Muscle layer of duodenum (tissue), 2 donors: ENCODE data around the gene PLEKHG1.
A peak's percentile ranks its signal among the peaks of the same experiment; 100 is the strongest.

Experiments used
- H3K27ac ChIP-seq: one replicate; pipeline ENCODE4 v1.7.0; 2013; ENCODE audit warnings: mild to moderate bottlenecking, low read length
- H3K27me3 ChIP-seq: one replicate; pipeline ENCODE4 v1.7.0; 2013; ENCODE audit warnings: low read depth, mild to moderate bottlenecking, control low read depth, low read length
- H3K36me3 ChIP-seq, 2 donors: one replicate each; pipeline ENCODE4 v1.7.0; 2013; ENCODE audit warnings: low read length in 2 of 2, control low read depth in 1 of 2, mild to moderate bottlenecking in 1 of 2; ENCODE audit not compliant: insufficient read depth in 2 of 2, control insufficient read depth in 1 of 2
- H3K4me1 ChIP-seq, 2 donors: one replicate each; pipeline ENCODE4 v1.7.0; 2013; ENCODE audit warnings: low read length in 2 of 2, mild to moderate bottlenecking in 2 of 2, control low read depth in 1 of 2, moderate library complexity in 1 of 2; ENCODE audit not compliant: insufficient read depth in 2 of 2, control insufficient read depth in 1 of 2
- H3K4me3 ChIP-seq, 2 donors: one replicate each; pipeline ENCODE4 v1.7.0; 2013; ENCODE audit warnings: low read length in 2 of 2, low read depth in 1 of 2, mild to moderate bottlenecking in 1 of 2
- H3K9me3 ChIP-seq, 2 donors: one replicate each; pipeline ENCODE4 v1.7.0; 2013; ENCODE audit warnings: low read length in 2 of 2, control low read depth in 1 of 2, mild to moderate bottlenecking in 1 of 2; ENCODE audit not compliant: control insufficient read depth in 1 of 2
- donor health status: healthy.

Gene PLEKHG1

DNA sequence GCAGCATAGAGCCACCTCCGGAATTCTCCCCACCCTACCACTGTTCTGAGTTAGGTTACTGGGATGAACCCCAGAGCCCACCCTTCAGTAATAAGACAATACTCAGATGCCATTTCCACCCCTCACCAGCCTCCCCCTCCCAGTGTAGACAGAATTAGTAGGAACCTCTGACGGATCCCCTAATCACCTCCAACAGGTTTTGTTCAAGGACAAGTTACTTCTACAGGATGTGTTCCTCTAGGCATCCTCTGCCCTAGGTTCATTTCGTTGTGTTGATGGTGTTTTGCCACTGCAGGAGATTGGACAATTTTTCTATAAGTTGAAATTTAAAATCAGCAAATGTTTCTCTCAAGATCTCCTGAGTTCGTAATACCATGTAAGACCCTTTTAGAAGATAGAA lies 22.8 kb downstream of the PLEKHG1 start:
- Histone ChIP-seq H3K27ac (no peak overlapping the region), H3K4me3 (no peak overlapping the region), H3K9me3 (no peaks in the 10 kb centered on the region), H3K4me1 (peaks cover 8 to 15% of the 10 kb centered on the region in 2 donors), H3K27me3 (no peaks in the 10 kb centered on the region), H3K36me3 (no peaks in the 10 kb centered on the region)

- H3K27ac ChIP-seq = no peak overlapping the region
- peaks cover 14 to 20% of the 10 kb centered on the region in 2 donors for H3K4me1 ChIP-seq
- no peaks in the 10 kb centered on the region for H3K36me3 ChIP-seq
Observed at GRCh38 chr6:150622941-150623874, 23.5 kb downstream of the PLEKHG1 start.

DNA sequence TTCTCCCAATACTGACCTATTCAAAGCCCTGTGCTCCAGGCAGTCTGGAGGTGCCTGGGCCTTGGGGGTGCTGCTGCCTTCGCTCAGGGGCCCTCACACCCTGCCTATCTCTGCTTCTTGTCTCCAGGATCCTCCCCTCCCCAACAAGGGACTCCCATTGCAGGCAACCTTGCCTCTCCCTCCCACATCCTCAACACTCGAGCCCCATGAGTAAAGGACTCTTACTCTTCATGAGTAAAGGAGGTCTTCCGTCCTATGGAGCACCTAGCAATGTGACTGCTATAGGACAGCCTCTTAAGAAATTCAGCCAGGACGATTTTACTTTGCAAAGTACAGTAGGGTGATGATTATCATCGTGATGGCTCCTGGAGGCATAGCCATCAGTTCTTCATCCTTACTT lies 24.5 kb downstream of the PLEKHG1 start:
- Histone ChIP-seq H3K27ac (no peak overlapping the region), H3K4me1 (peaks cover 15 to 20% of the 10 kb centered on the region in 2 donors)

More at GRCh38 chr6:150622941-150623874, 23.5 kb downstream of the PLEKHG1 start:
- Histone ChIP-seq H3K27me3 (no peaks in the 10 kb centered on the region), H3K4me3 (no peak overlapping the region), H3K9me3 (no peaks in the 10 kb centered on the region)

GRCh38 chr6:150625927-150626326 lies 26.2 kb downstream of the PLEKHG1 start:
- no peak overlapping the region for H3K27ac ChIP-seq
- no peaks in the 10 kb centered on the region for H3K9me3 ChIP-seq
- H3K36me3 ChIP-seq = no peaks in the 10 kb centered on the region
- no peak overlapping the region for H3K4me3 ChIP-seq
- H3K27me3 ChIP-seq = no peaks in the 10 kb centered on the region
- H3K4me1 ChIP-seq = peaks cover 9 to 10% of the 10 kb centered on the region in 2 donors

More for the DNA sequence above, 24.5 kb downstream of the PLEKHG1 start:
- Histone ChIP-seq H3K9me3 (no peaks in the 10 kb centered on the region), H3K4me3 (no peak overlapping the region), H3K27me3 (no peaks in the 10 kb centered on the region), H3K36me3 (no peaks in the 10 kb centered on the region)

DNA sequence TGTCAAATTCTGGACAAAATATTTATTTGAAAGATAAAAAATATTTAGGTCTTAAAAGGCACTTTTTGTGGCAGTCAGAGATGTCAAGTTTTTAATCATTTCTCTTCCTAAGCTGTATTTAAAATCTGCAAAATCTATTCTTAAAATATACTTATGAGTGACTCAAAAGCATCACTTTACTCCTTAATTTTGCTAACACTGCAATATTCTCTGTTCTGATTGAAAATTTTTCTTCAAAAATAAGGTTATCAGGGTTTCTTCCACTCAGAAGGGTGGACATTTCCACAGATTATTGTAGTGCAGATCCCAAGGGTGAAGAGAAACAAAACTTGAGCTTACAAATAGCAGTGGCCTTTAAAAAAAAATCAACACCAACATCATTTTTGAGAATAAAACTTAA lies 27.5 kb downstream of the PLEKHG1 start:
- peaks cover 11 to 19% of the 10 kb centered on the region in 2 donors for H3K4me1 ChIP-seq
- H3K27me3 ChIP-seq = no peaks in the 10 kb centered on the region
- no peaks in the 10 kb centered on the region for H3K36me3 ChIP-seq
- H3K9me3 ChIP-seq = no peaks in the 10 kb centered on the region
- H3K27ac ChIP-seq = no peak overlapping the region
- no peak overlapping the region for H3K4me3 ChIP-seq

DNA sequence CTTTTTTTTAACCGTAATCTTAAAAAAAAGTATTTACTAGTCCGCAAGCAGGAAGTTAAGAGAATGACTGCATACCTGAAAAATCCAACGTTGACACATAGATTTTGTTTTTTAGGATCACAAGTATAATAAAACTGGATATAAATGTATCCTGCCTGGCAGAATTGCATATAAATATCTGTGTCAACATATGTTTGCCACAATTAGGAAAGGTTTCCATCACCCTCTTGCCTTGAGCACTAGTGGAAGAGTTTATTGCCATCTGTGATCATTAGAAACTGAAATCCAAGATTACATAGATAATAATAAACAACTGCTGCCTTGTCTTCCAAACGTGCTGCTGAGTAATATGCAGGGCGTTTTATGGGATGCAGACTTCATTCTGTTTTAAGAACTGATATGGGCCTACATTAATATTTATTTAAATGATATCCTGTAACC lies 27.9 kb downstream of the PLEKHG1 start:
- H3K4me1 ChIP-seq = peaks cover 13 to 23% of the 10 kb centered on the region in 2 donors
- no peak overlapping the region for H3K27ac ChIP-seq

GRCh38 chr6:150628908-150629307 lies 29.2 kb downstream of the PLEKHG1 start:
- no peaks in the 10 kb centered on the region for H3K27me3 ChIP-seq
- no peak overlapping the region for H3K4me3 ChIP-seq
- no peaks in the 10 kb centered on the region for H3K9me3 ChIP-seq
- H3K4me1 ChIP-seq = peaks cover 24 to 29% of the 10 kb centered on the region in 2 donors
- no peaks in the 10 kb centered on the region for H3K36me3 ChIP-seq
- H3K27ac ChIP-seq = no peak overlapping the region

More for the DNA sequence above, 27.9 kb downstream of the PLEKHG1 start:
- Histone ChIP-seq H3K27me3 (no peaks in the 10 kb centered on the region), H3K4me3 (no peak overlapping the region), H3K9me3 (no peaks in the 10 kb centered on the region), H3K36me3 (no peaks in the 10 kb centered on the region)

DNA sequence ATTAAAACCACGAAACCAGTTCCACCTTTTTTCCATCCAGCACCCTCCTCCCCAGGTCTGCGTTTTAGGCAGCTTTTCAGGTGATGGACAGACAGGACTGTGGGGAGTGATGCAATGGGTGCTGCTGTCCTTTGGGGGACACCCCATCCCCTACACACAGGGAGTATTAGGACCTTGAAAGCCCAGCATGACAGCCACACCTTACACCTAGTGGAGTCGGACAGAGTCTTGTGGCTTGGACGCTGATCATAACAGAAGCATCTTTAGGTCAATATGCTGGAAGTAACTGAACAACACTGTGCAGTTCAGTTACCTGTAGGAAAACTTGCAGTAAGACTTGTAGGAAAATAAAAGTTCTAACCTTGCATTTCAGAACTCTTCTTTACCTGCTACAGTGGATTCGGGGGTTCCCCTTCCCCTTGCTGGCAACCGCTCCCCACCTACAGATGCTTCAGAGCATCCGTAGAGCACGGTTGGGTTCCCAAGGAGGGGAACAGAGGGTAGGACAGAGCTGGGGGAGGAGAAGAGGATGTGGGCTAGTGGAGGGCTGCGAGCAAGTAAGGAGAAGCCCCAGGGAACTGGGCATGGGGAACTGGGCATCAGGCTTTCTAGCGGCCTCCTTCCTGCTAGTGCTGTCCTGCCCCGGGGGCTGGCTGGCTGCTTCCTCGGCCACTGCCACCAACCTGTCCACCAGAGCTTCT lies 31.7 kb downstream of the PLEKHG1 start:
- Histone ChIP-seq H3K9me3 (no peaks in the 10 kb centered on the region), H3K4me1 (peaks cover 29 to 31% of the 10 kb centered on the region in 2 donors), H3K27me3 (no peaks in the 10 kb centered on the region), H3K27ac (no peak overlapping the region), H3K36me3 (no peaks in the 10 kb centered on the region), H3K4me3 (no peak overlapping the region)

DNA sequence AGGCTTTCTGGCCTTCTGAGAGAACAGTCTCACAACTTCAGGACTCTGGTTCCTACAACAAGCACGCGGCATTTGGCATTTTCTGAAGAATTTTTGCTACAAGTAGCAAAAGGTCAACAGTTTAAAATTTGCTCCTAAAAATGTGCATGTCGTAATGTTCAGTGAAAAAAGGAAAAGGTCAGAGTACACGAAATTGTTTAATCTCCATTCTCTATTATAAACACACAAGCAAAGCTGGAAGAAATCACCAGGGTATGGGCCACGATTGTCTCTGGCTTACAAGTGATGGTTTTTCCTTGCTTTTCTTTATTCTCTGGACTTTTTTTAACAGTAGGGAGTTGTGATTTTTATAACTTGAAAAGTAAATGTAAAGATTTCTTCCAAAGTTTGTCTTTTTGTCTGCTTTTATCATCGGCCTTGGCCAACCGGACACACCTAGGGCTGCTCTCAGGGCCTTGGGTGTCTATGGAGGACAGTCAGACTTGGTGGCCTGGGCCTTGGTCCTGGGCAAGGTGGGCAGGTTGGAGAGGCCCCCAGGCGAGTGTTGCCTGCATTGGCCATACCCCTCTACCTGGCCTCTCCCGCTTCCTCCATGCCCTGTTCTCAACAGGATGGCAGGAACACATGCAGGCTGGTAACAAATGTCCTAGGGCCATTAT lies 32.4 kb downstream of the PLEKHG1 start:
- no peaks in the 10 kb centered on the region for H3K36me3 ChIP-seq
- peak overlapping the region; percentile 37 for H3K27ac ChIP-seq
- no peak overlapping the region for H3K4me3 ChIP-seq
- H3K27me3 ChIP-seq = no peaks in the 10 kb centered on the region
- H3K9me3 ChIP-seq = no peaks in the 10 kb centered on the region
- H3K4me1 ChIP-seq = peaks cover 29 to 31% of the 10 kb centered on the region in 2 donors

DNA sequence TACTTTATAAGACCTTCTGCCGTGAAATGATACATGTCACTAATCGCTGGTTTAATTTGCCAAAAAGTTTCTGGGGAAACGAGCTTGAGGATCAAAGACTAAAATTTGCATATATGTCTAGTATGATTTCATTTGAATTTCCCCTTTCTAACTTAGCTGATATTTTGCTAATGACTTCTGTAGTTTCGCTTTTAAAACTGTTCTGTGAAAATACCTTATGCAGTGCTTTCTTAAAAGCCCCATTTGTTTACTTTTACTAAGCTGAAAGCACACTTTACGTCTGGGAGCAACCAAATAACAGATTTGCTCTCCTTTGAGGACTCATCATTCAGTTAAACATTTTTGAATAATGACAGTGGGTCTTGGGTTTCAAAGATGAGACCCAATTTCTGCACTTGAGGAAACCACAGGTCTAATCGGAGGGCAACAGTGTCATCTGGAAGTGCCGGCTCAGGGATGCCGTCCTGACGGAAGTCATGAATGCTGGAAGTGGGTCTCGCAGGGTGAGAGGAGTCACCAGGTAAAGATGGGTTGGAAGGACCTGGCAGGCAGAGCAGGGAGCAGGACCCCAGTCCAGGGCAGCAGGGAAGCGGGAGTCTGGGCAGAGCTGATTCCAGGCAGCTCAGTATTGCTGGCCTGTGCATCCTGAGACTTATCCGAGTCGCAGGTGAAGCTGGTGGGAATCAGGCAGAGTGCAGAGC lies 33.2 kb downstream of the PLEKHG1 start:
- Histone ChIP-seq H3K36me3 (no peaks in the 10 kb centered on the region), H3K27me3 (no peaks in the 10 kb centered on the region), H3K9me3 (no peaks in the 10 kb centered on the region), H3K4me3 (peak overlapping the region in 1 of 2 donors; percentile 12), H3K4me1 (peaks cover 25% of the 10 kb centered on the region in 2 donors), H3K27ac (peak overlapping the region; percentile 37)
